ENCODE measurements around the gene SNAP23. TPM values are rescaled to one million over a fixed set of nuclear protein-coding genes. Genes with fewer than 3 reads are reported as not detected.

The SNAP23 gene
- total RNA-seq, 4 donors from 2014 or later: 64.4 to 80.9 (median 66.8) TPM

DNA sequence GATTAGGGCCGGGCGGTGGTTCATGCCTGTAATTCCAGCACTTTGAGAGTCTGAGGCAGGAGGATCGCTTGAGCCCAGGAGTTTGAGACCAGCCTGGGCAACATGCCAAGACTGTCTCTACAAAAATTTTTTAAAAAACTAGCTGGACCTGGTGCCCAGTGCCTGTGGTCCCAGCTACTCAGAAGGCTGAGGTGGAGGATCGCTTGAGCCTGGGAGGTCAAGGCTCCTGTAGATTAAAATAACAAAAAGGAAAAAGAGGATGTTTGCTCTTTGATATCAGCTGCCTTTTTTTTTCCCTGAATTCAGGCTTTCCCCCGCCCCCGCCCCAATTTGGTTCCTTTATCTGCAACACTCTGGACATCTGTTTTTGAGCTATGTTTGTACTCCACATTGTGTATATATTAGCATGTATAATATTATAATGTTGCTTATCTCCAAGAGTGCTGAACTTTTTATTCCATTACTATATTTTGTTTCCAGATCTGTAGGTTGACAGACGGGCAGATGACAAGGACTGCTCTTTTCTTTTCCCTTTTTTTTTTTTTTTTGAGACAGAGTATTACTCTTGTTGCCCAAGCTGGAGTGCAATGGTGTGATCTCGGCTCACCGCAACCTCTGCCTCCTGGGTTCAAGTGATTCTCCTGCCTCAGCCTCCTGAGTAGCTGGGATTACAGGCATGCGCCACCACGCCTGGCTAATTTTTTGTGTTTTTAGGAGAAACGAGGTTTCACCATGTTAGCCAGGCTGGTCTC lies 4.6 kb downstream of the SNAP23 start:
- H3K9me3 ChIP-seq: no peaks in the 10 kb centered on the region
- H3K36me3 ChIP-seq: no peaks in the 10 kb centered on the region
- H3K27ac ChIP-seq: peak overlapping the region; percentile 26 to 72 (median 53)
- H3K4me1 ChIP-seq: peaks cover 0 to 50% (median 8%) of the 10 kb centered on the region in 4 donors
- H3K27me3 ChIP-seq: no peaks in the 10 kb centered on the region
- H3K4me3 ChIP-seq: no peak overlapping the region
- DNase-seq: no peak
- TF ChIP-seq, protein P1, sequence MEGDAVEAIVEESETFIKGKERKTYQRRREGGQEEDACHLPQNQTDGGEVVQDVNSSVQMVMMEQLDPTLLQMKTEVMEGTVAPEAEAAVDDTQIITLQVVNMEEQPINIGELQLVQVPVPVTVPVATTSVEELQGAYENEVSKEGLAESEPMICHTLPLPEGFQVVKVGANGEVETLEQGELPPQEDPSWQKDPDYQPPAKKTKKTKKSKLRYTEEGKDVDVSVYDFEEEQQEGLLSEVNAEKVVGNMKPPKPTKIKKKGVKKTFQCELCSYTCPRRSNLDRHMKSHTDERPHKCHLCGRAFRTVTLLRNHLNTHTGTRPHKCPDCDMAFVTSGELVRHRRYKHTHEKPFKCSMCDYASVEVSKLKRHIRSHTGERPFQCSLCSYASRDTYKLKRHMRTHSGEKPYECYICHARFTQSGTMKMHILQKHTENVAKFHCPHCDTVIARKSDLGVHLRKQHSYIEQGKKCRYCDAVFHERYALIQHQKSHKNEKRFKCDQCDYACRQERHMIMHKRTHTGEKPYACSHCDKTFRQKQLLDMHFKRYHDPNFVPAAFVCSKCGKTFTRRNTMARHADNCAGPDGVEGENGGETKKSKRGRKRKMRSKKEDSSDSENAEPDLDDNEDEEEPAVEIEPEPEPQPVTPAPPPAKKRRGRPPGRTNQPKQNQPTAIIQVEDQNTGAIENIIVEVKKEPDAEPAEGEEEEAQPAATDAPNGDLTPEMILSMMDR (IDR thresholded peaks at IDR 0.05): no peak
- TF ChIP-seq POLR2A (IDR thresholded peaks at IDR 0.05): no peak

DNA sequence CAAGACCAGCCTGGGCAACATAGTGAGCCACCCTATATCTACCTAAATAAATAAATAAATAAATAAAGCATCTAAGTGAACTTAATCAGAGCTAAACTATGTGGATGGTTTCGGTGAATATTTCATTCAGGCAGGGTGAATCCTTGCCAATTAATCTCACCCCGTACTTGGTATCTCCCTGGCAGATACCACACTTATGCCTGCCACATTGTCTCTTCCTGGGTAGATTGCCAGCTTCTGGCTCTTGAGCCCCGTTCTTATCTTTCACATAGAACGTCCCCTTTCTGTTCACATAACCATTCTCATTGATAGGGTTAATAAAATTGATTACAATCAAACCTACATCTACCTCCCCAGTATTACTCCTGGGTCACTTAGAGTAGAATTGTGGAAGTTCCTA lies 7.0 kb downstream of the SNAP23 start:
- peaks cover 0 to 41% (median 8%) of the 10 kb centered on the region in 4 donors for H3K4me1 ChIP-seq

DNA sequence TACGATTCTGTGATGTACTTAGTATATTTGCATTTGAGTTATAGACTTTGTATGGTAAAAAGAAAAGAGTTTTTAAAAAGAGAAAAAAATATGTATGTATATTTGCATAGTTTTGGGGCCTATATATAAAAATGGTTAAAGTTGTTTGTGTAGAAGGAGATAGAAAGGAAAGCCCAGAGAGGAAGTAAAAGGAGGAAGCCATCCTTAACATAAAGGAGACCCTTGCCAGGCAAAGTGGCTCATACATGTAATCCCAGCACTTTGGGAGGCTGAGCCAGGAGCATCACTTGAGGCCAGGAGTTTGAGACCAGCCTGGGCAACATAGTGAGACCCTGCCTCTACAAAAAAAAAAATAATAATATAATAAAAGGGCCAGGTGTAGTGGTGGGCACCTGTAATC lies 8.4 kb downstream of the SNAP23 start:
- peak overlapping the region in 1 of 4 donors; percentile 14 for H3K27ac ChIP-seq
- H3K27me3 ChIP-seq: no peaks in the 10 kb centered on the region
- TF ChIP-seq POLR2A (IDR thresholded peaks at IDR 0.05): no peak
- TF ChIP-seq, protein P1 (IDR thresholded peaks at IDR 0.05): no peak
- H3K4me3 ChIP-seq: no peak overlapping the region
- no peak for DNase-seq
- H3K9me3 ChIP-seq: no peaks in the 10 kb centered on the region
- H3K4me1 ChIP-seq: peaks cover 0 to 28% (median 8%) of the 10 kb centered on the region in 4 donors
- H3K36me3 ChIP-seq: no peaks in the 10 kb centered on the region

More for the DNA sequence above, 7.0 kb downstream of the SNAP23 start:
- Histone ChIP-seq H3K9me3 (no peaks in the 10 kb centered on the region), H3K36me3 (no peaks in the 10 kb centered on the region), H3K27me3 (no peaks in the 10 kb centered on the region), H3K27ac (no peak overlapping the region), H3K4me3 (no peak overlapping the region)
- DNase-seq: no peak
- no peak for TF ChIP-seq POLR2A (IDR thresholded peaks at IDR 0.05)
- TF ChIP-seq, protein P1 (IDR thresholded peaks at IDR 0.05): no peak

DNA sequence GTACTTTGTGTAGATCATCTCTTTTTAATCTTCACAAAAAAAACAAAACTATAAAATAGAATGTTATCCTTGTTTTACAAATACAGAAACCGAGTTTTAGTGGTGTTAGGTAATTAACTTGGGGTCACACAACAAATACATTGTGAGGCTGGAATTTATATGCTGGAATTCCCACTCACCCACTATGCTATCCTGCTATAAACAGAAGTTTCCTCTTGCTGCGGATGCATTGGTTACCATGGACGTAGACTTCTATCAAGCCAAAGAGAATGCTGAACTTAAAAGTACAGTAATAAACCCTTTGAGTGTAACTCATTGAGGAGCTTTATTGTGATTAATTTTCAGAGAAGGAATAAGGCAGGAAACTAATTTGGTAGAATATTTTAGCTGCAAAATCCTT lies 9.2 kb downstream of the SNAP23 start:
- H3K4me1 ChIP-seq: peaks cover 0 to 20% (median 5%) of the 10 kb centered on the region in 4 donors
- peak overlapping the region in 2 of 4 donors; percentile 21 to 49 for H3K27ac ChIP-seq
- no peak for TF ChIP-seq POLR2A (IDR thresholded peaks at IDR 0.05)
- TF ChIP-seq, protein P1 (IDR thresholded peaks at IDR 0.05): no peak
- H3K9me3 ChIP-seq: no peaks in the 10 kb centered on the region
- DNase-seq: no peak
- peak overlapping the region in 1 of 4 donors; percentile 5 for H3K4me3 ChIP-seq
- H3K36me3 ChIP-seq: no peaks in the 10 kb centered on the region
- H3K27me3 ChIP-seq: no peaks in the 10 kb centered on the region

DNA sequence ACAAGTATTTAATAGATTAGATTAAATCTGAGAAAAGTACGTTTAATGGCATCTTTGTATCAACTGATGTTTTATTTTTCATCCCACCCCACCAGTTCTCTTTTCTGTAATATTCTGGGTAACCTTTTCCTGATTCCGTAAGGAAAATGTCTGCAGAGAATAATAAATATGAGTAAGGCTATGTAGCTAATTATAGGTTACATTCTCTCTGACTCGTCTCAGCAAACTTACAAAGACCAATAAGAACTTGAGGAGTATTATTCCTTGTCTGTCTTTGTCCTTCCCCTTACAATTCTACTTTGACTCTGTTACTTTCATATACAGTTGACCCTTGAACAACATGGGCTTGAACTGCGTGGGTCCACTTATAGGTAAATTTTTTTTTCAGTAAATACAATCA lies 12.1 kb downstream of the SNAP23 start:
- TF ChIP-seq POLR2A (IDR thresholded peaks at IDR 0.05): no peak
- TF ChIP-seq, protein P1 (IDR thresholded peaks at IDR 0.05): no peak
- Histone ChIP-seq H3K36me3 (peaks cover 0 to 6% (median 0%) of the 10 kb centered on the region in 3 donors), H3K4me3 (no peak overlapping the region), H3K4me1 (peaks cover 0 to 16% (median 4%) of the 10 kb centered on the region in 4 donors), H3K27me3 (no peaks in the 10 kb centered on the region), H3K9me3 (no peaks in the 10 kb centered on the region), H3K27ac (no peak overlapping the region)
- no peak for DNase-seq
